GM19023 (cell line): ENCODE results near the gene CCDC9.
"Not testable (repeated sequence)": the region's sequence is repeated elsewhere in the genome, so short reads cannot be mapped to it uniquely, and the experiment has no call there.

Experiments
- ATAC-seq: cut with Tn5 transposase; IDR thresholded peaks from one replicate; pipeline ENCODE4 v1.9.1; 2021; ENCODE audit warnings: mild to moderate bottlenecking, moderate library complexity; ENCODE audit not compliant: unreplicated experiment

CCDC9 gene

DNA sequence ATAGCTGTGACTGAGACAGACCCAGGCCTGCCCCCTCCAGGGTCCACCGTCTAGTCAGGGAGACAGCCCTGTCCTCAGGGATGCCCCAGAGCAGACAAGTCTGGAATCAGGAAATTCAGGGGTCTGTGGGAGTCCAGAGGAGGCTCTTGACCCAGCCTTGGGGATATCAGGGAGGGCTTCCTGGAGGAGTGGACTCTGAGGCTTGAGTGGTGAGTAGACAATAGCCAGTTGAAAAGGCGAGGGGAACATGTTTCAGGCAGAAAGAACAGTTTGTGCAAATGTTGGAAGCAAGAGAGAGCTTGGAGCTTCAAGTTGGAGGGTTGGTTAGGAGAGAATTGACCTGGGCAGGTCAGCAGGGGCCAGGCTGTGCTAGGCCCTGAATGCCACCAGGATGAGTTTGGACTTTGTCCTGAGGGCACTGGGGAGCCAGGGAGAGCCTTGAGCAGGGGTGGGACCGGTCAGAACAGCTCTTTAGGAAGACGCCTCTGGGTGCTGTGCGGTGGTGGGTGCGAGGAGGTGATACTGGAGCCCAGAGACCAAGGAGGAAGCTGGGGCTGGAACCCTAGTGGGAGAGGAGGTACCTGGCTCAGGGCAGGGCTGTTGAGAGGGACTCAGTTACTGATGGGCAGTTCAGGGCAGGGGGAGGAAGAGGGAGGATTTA is 2.7 kb downstream of the CCDC9 start:
- ATAC-seq: no peak

DNA sequence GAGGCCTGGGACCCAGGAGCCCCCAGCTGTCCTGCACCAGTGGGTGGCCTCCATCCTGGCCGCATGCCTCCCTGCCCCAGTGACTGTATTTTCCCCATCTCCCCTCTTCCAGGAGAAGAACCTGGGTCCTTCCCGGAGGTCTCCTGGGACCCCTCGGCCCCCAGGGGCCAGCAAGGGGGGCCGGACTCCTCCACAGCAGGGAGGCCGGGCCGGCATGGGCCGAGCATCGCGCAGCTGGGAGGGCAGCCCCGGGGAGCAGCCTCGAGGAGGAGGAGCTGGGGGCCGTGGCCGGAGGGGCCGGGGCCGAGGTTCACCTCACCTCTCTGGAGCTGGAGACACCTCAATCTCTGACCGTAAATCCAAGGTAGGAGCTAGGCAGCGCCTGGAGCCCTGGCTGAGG is 4.2 kb downstream of the CCDC9 start:
- ATAC-seq: no peak

DNA sequence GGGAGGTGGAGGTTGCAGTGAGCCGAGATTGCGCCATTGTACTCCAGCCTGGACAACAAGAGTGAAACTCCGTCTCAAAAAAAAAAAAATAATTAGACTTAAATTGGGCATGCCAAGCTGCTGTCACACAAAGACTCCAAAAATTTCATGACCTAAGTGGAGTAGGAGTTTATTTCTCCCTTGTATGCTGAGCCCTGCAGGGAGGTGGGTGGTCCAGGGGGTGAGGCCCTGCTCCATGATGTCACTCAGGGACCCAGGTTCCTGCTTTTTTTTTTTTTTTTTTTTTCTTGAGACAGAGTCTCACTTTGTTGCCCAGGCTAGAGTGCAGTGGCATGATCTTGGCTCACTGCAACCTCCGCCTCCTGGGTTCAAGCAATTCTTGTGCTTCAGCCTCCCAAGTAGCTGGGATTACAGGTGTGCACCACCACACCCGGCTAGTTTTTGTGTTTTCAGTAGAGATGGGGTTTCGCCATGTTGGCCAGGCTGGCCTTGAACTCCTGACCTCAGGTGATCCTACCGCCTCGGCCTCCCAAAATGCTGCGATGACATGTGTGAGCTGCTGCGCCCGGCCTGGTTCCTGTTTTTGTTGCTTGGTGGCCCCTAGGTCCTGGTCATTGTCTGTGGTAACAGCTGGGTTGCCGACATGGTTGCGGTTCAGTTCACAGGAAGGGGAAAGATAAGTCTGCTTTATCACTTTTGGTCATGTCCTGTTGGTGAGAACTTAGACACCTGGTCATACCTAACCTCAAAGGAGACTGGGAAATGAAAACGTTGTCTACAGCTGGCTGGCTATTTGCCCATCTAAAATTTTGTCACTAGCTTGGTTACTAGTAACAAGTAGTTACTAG is 5.8 kb downstream of the CCDC9 start:
- not testable (repeated sequence) for ATAC-seq

DNA sequence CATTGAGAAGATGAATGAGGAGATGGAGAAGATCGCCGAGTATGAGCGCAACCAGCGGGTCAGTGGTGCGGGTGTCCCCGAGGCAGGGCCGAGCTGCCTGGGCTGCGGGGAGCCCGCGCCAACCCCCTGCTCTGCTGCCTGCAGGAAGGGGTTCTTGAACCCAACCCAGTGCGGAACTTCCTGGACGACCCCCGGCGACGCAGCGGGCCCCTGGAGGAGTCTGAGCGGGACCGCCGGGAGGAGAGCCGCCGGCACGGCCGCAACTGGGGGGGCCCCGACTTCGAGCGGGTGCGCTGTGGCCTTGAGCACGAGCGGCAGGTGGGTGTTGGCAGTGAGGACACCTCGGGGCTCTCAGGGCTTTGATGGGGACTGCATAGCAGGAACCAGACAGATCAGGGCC is 8.3 kb downstream of the CCDC9 start:
- no peak for ATAC-seq

DNA sequence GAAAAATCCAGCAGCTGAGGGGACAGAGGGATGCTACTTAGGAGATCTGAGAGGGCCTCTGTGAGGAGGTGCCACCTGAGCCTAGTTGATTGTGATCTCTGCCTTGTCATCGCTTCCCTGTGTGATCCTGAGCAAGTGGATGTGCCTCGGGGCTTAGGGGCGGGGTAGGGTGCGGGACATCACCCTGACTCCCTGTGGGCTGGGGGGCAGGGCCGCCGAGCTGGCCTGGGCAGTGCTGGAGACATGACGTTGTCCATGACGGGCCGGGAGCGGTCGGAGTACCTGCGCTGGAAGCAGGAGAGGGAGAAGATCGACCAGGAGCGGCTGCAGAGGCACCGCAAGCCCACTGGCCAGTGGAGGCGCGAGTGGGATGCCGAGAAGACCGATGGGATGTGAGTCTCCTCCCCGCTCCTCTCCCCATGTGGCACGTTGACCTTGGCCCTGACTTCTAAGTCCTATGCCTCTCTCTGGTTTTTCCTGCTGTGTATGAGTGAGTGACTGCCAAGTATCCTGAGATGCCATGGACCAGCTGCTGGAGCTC is 10.1 kb downstream of the CCDC9 start:
- no peak for ATAC-seq

DNA sequence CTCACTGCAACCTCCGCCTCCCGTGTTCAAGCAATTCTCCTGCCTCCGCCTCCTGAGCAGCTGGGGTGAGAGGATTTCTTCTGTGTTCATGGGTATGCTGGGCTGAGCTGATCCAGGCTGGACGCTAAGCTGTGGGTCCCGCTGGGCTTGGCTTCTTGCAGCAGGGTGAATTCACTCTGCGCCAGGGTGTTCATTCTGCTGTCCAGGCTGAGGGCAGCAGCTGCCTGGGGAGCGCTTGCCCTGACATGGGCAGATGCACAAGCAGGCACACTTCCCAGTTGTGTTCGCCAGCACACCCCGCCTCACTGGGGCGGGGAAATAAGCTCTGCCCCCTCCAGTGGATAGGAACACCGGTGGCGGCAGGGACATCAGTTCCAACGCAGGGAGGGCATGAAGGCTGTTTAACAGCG is 11.0 kb downstream of the CCDC9 start:
- no peak for ATAC-seq

DNA sequence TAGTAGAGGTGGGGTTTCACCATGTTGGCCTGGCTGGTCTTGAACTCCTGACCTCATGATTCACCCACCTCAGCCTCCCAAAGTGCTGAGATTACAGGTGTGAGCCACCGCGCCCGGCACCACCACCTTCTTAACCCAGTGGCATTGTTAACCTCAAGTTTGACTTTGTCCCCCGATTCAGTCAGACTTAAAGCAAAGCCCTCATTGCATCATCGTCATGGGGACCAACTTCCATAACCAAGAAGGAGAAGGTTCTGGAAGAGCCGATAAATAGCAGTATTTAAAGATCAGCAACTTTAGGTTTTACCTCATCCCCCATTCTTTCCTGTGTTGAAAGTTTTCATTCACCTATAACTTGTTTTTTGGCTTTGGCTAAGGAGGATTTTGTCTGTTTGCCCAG is 11.7 kb downstream of the CCDC9 start:
- ATAC-seq: no peak

DNA sequence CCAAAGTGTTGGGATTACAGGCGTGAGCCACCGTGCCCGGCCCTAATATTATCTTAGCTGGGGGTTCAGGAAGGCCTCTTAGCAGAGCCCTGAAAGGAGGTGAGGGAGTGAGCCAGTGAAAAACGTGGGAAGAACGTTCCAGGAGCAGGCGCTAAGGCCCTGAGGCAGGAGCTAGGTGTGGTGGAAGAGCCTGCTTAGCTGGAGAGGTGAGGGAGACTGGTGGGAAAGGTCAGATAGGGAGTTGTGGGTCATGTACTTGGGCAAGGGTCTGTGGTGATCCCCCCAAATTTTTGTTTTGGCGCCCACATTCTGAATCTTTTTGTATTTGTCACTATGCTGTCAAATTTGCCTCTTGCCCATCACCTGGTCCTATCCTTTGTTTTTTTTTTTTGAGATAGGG is 13.3 kb downstream of the CCDC9 start:
- ATAC-seq: no peak

DNA sequence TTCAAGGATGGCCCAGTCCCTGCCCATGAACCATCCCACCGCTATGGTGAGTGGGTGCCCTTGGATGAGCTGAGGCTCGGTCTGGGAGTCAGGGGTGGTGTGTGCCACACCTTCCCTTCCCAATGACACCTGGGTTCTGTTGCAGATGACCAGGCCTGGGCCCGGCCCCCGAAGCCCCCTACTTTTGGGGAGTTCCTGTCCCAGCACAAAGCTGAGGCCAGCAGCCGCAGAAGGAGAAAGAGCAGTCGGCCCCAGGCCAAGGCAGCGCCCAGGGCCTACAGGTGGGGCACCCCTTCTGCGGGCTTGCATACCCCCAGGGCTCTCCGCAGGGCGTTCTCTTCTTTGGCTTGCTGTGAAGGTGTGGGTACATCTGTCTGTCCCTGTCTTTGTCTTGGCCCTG is 14.1 kb downstream of the CCDC9 start:
- no peak for ATAC-seq

DNA sequence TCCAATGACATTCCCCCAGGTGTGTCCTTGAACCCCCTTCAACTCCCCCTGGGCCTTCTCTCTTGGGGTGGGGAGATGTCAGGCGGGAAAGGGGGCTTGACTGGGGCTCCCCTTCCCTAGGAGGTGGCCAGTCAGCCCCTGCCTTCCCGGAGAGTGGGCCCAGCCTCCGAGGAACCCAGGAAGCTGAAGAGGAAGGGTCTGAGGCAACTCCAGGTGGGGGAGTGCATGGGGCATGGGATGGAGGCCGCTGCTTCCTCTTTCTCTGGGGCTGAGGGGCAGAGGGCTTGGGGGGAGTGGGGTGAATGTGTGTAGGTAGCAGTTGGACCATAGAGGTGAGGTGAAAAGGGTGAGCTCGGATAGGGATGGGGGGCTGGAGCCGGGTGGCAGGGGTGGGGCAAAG is 15.6 kb downstream of the CCDC9 start:
- no peak for ATAC-seq

DNA sequence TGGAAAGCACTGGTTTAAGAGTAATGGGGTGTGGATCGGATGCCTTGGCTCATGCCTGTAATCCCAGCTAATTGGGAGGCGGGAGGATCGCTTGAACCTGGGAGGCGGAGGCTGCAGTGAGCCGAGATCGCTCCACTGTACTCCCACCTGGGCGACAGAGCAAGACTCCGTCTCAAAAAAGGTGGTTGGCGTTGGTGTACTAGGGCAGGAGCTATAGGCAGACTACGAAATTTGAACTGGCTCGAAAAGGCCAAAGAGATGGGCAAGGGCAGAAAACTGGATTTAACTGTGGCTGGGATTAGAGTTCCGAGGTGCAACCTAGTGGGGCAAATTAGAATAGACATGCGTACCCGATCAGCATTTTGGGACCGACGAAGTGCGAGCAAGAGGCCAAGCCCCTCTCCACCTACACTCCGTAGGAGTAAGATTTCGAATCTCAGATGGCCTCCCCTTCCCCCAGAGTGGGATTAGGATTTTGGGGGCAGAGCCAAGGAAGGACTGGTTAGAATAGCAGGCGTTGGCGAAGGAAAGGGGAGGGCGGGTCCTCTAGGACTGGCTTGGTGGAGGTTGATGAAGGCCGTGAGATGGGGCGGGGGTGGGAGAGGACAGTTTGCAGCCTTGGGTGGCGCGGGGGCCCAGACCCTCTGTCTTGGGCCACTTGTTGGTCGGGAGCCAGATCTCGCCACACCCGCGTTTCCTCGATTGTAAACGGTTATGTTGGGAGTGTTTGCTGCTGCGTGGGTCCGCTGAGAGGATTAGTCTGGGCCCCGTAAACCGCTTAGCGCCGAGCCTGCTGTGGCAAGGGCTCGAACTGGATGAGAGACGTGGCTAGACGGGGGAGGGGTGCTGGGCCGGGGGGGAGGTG is 16.4 kb downstream of the CCDC9 start:
- no peak for ATAC-seq

DNA sequence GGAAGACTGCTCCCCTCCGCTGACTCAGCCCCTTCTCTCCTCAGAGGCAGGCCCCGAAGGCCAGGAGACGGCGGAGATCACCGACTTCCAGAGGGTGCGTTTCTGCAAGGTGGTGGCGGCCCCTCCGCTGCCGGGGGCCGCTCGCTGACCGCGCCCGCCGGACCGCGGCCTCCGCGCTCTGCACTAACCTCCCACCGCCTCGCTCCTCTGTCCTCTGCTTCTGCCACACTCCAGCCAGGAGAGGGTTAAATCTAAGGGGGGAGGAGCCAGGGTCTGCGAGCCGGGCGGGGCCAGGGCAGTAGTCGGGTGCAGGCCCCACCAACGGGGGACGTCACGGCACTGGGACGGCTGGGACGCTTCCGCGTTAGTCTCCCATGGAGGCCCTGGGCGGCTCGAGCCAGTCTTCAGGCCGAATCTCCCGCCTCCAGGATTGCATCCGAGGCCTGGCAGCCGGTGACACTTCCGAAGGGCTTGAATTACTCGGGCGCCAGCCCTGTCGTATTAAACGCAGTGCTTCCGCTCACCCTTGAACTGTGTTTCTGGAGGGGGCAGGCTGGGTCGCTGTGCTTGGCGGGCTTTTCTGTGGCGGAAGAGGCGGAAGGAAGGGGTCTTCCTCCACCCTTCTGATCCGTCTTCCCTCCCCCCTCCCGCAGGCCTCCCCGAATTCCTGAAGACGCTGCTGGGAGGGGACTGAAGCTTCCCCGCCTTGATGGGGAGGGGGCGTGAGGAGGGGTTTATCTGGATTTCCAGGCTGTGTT is 17.2 kb downstream of the CCDC9 start:
- peak; percentile 60 for ATAC-seq

DNA sequence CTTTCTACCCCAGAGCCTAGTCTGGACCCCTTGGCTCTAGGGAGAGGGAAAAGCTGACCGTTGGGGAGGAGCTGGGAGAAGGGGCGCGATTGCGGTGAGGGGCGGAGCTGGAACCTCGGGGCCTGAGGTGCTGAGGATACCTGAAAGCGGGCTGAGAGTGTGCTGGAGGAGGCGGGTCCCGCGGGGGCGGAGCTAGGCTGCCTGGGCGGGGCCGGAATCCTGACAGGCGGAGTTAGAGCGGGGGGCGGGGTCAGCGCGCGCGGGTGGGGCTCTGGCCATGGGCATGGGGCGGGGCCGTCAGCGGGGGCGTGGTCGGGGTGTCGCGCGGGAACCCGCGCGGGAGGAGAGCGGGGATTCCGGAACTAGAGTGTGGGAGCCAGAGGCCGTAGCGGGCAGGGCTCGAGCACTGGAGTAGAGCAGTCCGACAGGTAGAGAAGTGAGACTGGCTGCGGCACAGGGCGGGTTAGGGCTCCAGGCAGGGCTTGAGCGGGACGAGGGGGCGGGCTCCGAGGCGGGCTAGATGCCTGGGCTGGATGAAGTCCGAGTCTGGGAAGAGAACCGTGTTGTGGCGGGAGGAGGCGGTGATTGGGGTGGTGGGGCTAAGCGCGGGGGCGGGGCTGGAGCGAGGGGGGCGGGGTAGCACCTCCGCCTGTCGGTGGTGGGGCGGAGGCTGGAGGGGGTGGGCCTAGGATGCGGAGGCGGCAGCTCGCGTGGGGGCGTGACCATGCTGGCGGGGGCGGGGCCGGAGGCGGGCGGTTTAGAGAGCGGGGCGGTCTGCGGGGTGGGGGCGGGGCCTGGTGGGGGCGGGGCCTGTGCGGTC is 18.0 kb downstream of the CCDC9 start, which contains the start of gene INAFM1:
Gene INAFM1 (plus strand): TSS at position 815 of the 820 bp plus-strand sequence. CDS start 35 bp downstream, outside the sequence.
- ATAC-seq: peak; percentile 67

DNA sequence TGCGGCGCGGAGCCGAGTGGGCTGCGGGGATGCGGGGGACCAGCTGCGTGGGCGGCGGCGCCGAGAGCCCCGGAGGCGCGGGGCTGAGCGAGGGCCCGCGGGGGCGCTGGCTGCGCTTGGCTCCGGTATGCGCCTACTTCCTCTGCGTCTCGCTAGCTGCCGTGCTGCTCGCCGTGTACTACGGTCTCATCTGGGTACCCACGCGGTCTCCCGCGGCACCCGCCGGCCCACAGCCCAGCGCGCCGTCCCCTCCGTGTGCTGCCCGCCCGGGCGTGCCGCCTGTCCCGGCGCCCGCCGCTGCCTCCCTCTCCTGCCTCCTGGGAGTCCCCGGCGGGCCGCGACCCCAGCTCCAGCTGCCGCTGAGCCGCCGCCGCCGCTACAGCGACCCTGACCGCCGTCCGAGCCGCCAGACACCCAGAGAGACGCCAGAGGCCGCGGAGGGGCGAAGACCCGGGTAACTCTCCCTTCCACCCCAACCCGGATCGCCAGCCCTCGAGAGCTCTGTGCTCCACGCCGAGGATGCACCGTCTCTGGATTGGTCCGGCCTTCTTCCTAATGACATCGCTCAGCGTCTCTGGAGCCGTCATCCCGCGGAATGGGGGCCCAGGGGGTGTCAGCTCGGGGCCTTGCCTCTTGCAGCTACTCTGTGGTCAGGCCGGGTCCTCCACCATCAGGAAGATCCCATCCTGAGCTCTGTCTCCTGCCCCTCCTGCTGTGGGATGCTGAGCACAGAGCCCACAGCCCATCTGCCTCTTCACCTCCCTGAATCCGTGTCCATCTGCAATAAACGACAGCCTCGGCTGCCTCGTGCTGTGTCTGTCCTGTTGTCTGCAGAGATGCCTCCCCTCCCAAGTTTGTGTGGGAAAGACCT is 18.8 kb downstream of the CCDC9 start:
- ATAC-seq: peak; percentile 26

DNA sequence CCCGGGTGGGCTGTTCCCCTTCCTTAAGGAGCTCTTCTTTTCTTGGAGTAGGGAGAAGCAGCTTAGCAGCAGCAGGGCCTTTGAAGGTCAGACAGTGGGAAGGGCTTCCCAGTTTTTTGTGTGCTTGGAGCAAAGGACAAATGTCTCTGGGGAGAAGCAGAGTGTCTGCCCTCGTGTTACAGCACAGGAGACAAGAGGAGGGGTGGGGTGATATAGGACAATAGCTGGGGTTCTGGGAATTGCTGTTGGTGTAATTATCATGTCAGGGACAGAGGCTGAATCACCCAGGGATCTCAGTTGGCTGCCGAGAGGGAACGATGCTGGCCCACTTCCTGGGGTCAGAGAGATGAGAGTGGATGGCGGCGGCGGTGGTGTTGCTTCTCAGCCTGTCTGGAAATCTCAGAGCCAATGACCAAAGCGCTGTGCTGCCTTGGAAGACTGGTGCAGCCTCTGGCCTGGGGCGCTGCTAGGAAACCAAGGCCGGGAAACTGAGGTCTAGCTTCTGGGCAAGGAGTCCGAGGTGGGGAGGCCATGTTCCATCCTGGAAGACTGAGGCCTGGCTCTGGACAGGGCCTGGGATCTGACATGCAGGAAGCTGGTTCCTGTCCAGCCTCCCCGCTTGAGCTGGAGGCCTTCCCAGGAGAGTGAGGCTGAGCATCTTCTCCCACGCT is 19.6 kb downstream of the CCDC9 start:
- ATAC-seq: no peak

DNA sequence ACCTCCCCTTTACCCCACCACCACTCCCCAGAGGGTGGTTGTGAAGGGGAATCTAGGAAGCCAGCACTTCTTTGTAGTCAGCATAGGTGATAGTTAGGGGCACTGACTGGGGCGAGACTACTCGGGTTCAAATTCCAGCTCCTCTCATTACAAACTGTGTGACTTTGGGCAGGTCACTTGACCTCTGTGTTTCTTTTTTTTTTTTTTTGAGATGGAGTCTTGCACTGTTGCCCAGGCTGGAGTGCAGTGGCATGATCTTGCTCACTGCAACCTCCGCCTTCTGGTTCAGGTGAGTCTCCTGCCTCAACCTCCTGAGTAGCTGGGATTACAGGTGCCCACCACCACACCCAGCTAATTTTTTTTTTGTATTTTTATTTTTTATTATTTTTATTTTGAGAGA is 20.2 kb downstream of the CCDC9 start:
- not testable (repeated sequence) for ATAC-seq

DNA sequence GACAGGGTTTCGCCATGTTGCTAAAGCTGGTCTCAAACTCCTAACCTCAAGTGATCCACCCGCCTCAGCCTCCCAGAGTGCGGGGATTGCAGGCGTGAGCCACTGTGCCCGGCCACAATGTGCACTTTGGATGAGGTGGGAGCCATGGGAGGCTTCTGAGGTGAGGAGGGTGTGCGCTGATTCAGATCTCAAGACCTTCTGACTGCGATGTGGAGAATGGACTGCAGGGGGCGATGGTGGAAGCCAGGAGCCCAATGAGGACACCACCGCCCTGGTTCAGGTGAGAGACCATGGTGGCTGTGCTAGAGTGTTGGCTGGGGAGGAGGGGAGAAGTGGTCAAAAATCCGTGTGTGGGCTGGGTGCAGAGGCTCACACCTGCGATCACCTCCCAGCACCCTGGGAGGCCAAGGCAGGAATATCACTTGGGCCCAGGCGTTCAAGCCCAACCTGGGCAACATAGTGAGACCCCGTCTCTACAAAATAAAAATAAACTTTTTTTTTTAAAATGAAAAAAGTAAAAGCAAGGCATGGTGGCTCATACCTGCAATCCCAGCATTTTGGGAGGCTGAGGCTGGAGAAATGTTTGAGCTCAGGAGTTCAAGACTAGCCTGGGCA is 24.0 kb downstream of the CCDC9 start:
- no peak for ATAC-seq
